Aorta (tissue), 5 donors: Measurements from ENCODE around the gene RSPH1. TPM values are rescaled to one million over a fixed set of nuclear protein-coding genes. Genes with fewer than 3 reads are reported as not detected.

Source experiments
- ATAC-seq: fragments of 200-7000 bp; cut with Tn5 transposase; one replicate; pipeline ENCODE4 v1.9.1; 2022; ENCODE audit warnings: moderate library complexity; ENCODE audit not compliant: low FRiP score
- DNase-seq, 2 donors: peaks; one replicate each; pipeline ENCODE4 v3.0.0-alpha.2; 2020
- H3K27ac ChIP-seq, 2 donors: one replicate each; pipeline ENCODE4 v1.5.1; 2013; ENCODE audit warnings: low read length in 2 of 2, mild to moderate bottlenecking in 2 of 2, moderate library complexity in 2 of 2, control low read depth in 1 of 2, inconsistent platforms in 1 of 2, low read depth in 1 of 2
- H3K27me3 ChIP-seq, 2 donors: one replicate each; pipeline ENCODE4 v1.6.1; 2013; ENCODE audit warnings: control low read depth in 1 of 2, low read length in 1 of 2, mild to moderate bottlenecking in 1 of 2, moderate library complexity in 1 of 2; ENCODE audit not compliant: insufficient read depth in 2 of 2, control insufficient read depth in 1 of 2
- H3K36me3 ChIP-seq, 2 donors: one replicate each; pipeline ENCODE4 v1.6.1; 2013; ENCODE audit warnings: control low read depth in 1 of 2, low read length in 1 of 2, mild to moderate bottlenecking in 1 of 2; ENCODE audit not compliant: insufficient read depth in 2 of 2, control insufficient read depth in 1 of 2
- H3K4me1 ChIP-seq, 2 donors: one replicate each; pipeline ENCODE4 v1.6.1; 2013; ENCODE audit warnings: low read length in 2 of 2, control low read depth in 1 of 2, mild to moderate bottlenecking in 1 of 2, moderate library complexity in 1 of 2; ENCODE audit not compliant: insufficient read depth in 2 of 2, control insufficient read depth in 1 of 2
- H3K4me3 ChIP-seq, 2 donors: one replicate each; pipeline ENCODE4 v1.5.1; 2013; ENCODE audit warnings: low read length in 2 of 2, control low read depth in 1 of 2, mild to moderate bottlenecking in 1 of 2
- H3K9me3 ChIP-seq: one replicate; pipeline ENCODE4 v1.6.1; 2013; ENCODE audit warnings: mild to moderate bottlenecking, low read length; ENCODE audit not compliant: control insufficient read depth
- WGBS, 2 donors: extraction: QIAGEN DNeasy Blood & Tissue Kit; methylation state at CpG; one replicate each; pipeline ENCODE4 v1.1.7; 2013; 5-methylcytosine and 5-hydroxymethylcytosine counted together
- intact Hi-C, 2 donors: fragments of 100-400 bp; cut with DNase I; formaldehyde crosslinking; loops; one replicate each; pipeline versions ENCODE4 v1.14.2 to v1.15.0; 2022
- polyA plus RNA-seq, 2 donors: library from polyadenylated mRNA; stranded (reverse); fragments of 200-250 nt; gene quantifications; one replicate each; pipeline ENCODE4 v1.2.3, GENCODE V29; 2013
- total RNA-seq, 2 donors: library from RNA; stranded (reverse); fragmentation: NEBNext Ultra II Directional; extraction: Animal tissue kit (Norgen Biotek cat#: 25700); gene quantifications; one replicate each; pipeline ENCODE4 v1.2.1, GENCODE V29; 2021
- donor health status: healthy with polysubstance abuse.
- donor health status: Bipolar disorder and iron deficiency.
- donor health status: DM: no; HTN: no; CAD: no.
- donor health status: DM: no; HTN: no; CAD: no.
- donor health status: DM: yes; HTN: yes; CAD: no.

Gene RSPH1
- total and polyA plus RNA-seq, 4 donors, result 0.18 to 1.6 (median 0.26) TPM; not detected in 1

GRCh38 chr21:42423197-42423675 lies 72.8 kb downstream of the RSPH1 start:
- no peaks in the 10 kb centered on the region for H3K27me3 ChIP-seq
- peaks cover 3% of the 10 kb centered on the region for H3K9me3 ChIP-seq
- H3K4me1 ChIP-seq, result no peaks in the 10 kb centered on the region
- no peaks in the 10 kb centered on the region for H3K36me3 ChIP-seq
- intact Hi-C loops, result no loop called here
- no peak overlapping the region for H3K27ac ChIP-seq
- 80 to 84% methylated on average over 10 of the region's 10 CpGs for WGBS, 2 donors
- H3K4me3 ChIP-seq, result no peak overlapping the region
- ATAC-seq (no peak), DNase-seq (no peak)

Other genes with a start within 250 kb of the RSPH1 start
- gene TFF3, start 180.8 kb downstream of the RSPH1 start, total RNA-seq, result 1 to 10 TPM; 2.4 to 3.8 TPM
- gene TFF3, start 180.8 kb downstream of the RSPH1 start, polyA plus RNA-seq, result 100 to 1,000 TPM in 1 of 2 donors, 10 to 100 TPM in 1; 27.5 to 170 TPM
- gene TFF2, start 145.2 kb downstream of the RSPH1 start, total RNA-seq, result not detected
- 1 to 10 TPM in 1 of 2 donors, not detected in 1; 2.1 TPM for gene TFF2, start 145.2 kb downstream of the RSPH1 start, polyA plus RNA-seq
- gene TFF1, start 129.7 kb downstream of the RSPH1 start, total RNA-seq, result not detected
- gene TFF1, start 129.7 kb downstream of the RSPH1 start, polyA plus RNA-seq, result 10 to 100 TPM in 1 of 2 donors, 1 to 10 TPM in 1; 7.6 to 32.4 TPM
- under 1 TPM in 1 of 2 donors, not detected in 1; 0.15 TPM for gene TMPRSS3, start 100.2 kb downstream of the RSPH1 start, total RNA-seq
- under 1 TPM in 1 of 2 donors, not detected in 1; 0.15 TPM for gene TMPRSS3, start 100.2 kb downstream of the RSPH1 start, polyA plus RNA-seq
- gene UBASH3A, start 92.3 kb downstream of the RSPH1 start, total RNA-seq, result 1 to 10 TPM in 1 of 2 donors, under 1 TPM in 1; 0.75 to 1.4 TPM
- under 1 TPM in 1 of 2 donors, not detected in 1; 0.10 TPM for gene UBASH3A, start 92.3 kb downstream of the RSPH1 start, polyA plus RNA-seq
- gene SLC37A1, start 17.6 kb upstream of the RSPH1 start, total RNA-seq, result 10 to 100 TPM in 1 of 2 donors, 1 to 10 TPM in 1; 6.5 to 11.7 TPM
- 1 to 10 TPM; 5.0 to 6.3 TPM for gene SLC37A1, start 17.6 kb upstream of the RSPH1 start, polyA plus RNA-seq
- 10 to 100 TPM in 1 of 2 donors, 1 to 10 TPM in 1; 3.8 to 11.8 TPM for gene PDE9A, start 157.4 kb upstream of the RSPH1 start, total RNA-seq
- 10 to 100 TPM in 1 of 2 donors, 1 to 10 TPM in 1; 2.6 to 16.2 TPM for gene PDE9A, start 157.4 kb upstream of the RSPH1 start, polyA plus RNA-seq